Panc1 (cell line): Measurements from ENCODE around the gene SYPL2.

Source experiments
- CTCF ChIP-seq: fragments of 450-650 bp; IDR thresholded peaks from 2 replicates; pipeline ENCODE4 v1.5.1; 2017; ENCODE audit warnings: mild to moderate bottlenecking
- POLR2AphosphoS5 ChIP-seq: IDR thresholded peaks from 2 replicates; pipeline ENCODE4 v1.6.1; 2012; ENCODE audit warnings: mild to moderate bottlenecking, low read depth, low read length, moderate library complexity
- REST ChIP-seq, 2 experiments: IDR thresholded peaks; 2 replicates each; pipeline ENCODE4 v1.6.1; 2011 to 2012; ENCODE audit warnings: low read depth in 2 of 2, control low read depth in 1 of 2, low read length in 1 of 2, mild to moderate bottlenecking in 1 of 2, moderate library complexity in 1 of 2; ENCODE audit not compliant: insufficient read depth in 1 of 2
- SIN3A ChIP-seq: IDR thresholded peaks from 2 replicates; pipeline ENCODE4 v1.6.1; 2012; ENCODE audit warnings: low read depth, mild to moderate bottlenecking, low read length, moderate library complexity, borderline replicate concordance; ENCODE audit not compliant: insufficient read depth
- TCF7L2 ChIP-seq: IDR thresholded peaks from 2 replicates; pipeline ENCODE4 v1.6.1; 2011; ENCODE audit warnings: mild to moderate bottlenecking, low read depth, low read length, inconsistent platforms

- TF ChIP-seq CTCF (no peak), POLR2AphosphoS5 (no peak), REST (IDR thresholded peaks at IDR 0.05; ENCODE audit: insufficient read depth in 1 of 2, low read depth in 2 of 2, low read length in 1 of 2) (no peak), SIN3A (no peak), TCF7L2 (no peak)
These were observed 15.3 kb downstream of the SYPL2 start for GRCh38 chr1:109481646-109482045.
